ENCODE results near the gene MARCHF9.

- TF ChIP-seq CTCF (conservative IDR thresholded peaks at IDR 0.05) (no peak), ZFX (IDR thresholded peaks at IDR 0.05) (no peak)
Measured at GRCh38 chr12:57744777-57745484, 10.0 kb upstream of the MARCHF9 start, which contains the start of gene TSPAN31.
